Measurements from ENCODE around the gene LXN.

The LXN gene

DNA sequence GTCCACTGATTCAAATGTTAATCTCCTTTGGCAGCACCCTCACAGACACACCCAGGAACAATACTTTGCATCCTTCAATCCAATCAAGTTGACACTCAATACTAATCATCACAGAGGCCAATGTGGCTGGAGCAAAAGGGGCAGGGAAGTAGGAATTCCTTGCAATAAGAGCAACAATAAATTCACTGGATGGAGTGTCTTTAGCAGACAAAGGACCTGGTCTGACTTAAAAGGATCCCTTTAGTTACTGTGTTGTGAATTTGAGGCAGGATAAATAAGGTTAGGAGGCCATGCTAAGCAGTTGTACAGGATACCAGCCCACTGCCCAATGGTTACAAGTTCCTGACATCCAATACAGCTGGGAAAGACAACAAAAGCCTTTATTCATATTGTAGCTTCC is 40.5 kb downstream of the LXN start:
- no peaks in the 10 kb centered on the region for H3F3A ChIP-seq (ENCODE audit: insufficient read depth, low read length)
- no peaks in the 10 kb centered on the region for H3K9me3 ChIP-seq (ENCODE audit: low read length)
- no peak overlapping the region for H3K4me2 ChIP-seq (ENCODE audit: low read length)
- no peak overlapping the region for H3K27ac ChIP-seq (ENCODE audit: low read depth, low read length, poor library complexity, severe bottlenecking)
- H3K9me2 ChIP-seq (ENCODE audit: low read depth, low read length), result no peaks in the 10 kb centered on the region
- H3K4me3 ChIP-seq (ENCODE audit: low read depth, low read length, poor library complexity, severe bottlenecking), result no peak overlapping the region
- no peaks in the 10 kb centered on the region for H3K79me2 ChIP-seq (ENCODE audit: insufficient read depth, low read length)
- H2AFZ ChIP-seq (ENCODE audit: low read length), result no peak overlapping the region
- no peak overlapping the region for H3K9ac ChIP-seq (ENCODE audit: low read length)
- no peaks in the 10 kb centered on the region for H3K4me1 ChIP-seq (ENCODE audit: insufficient read depth, low read length, severe bottlenecking)
- no peaks in the 10 kb centered on the region for H3K27me3 ChIP-seq (ENCODE audit: insufficient read depth, low read length)
- no peaks in the 10 kb centered on the region for H3K36me3 ChIP-seq (ENCODE audit: insufficient read depth, low read length)
- no peaks in the 10 kb centered on the region for H4K20me1 ChIP-seq (ENCODE audit: insufficient read depth, low read length)
- TF ChIP-seq, protein P1, sequence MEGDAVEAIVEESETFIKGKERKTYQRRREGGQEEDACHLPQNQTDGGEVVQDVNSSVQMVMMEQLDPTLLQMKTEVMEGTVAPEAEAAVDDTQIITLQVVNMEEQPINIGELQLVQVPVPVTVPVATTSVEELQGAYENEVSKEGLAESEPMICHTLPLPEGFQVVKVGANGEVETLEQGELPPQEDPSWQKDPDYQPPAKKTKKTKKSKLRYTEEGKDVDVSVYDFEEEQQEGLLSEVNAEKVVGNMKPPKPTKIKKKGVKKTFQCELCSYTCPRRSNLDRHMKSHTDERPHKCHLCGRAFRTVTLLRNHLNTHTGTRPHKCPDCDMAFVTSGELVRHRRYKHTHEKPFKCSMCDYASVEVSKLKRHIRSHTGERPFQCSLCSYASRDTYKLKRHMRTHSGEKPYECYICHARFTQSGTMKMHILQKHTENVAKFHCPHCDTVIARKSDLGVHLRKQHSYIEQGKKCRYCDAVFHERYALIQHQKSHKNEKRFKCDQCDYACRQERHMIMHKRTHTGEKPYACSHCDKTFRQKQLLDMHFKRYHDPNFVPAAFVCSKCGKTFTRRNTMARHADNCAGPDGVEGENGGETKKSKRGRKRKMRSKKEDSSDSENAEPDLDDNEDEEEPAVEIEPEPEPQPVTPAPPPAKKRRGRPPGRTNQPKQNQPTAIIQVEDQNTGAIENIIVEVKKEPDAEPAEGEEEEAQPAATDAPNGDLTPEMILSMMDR (IDR thresholded peaks at IDR 0.05; ENCODE audit: low read length), result no peak
- no peak for TF ChIP-seq EZH2 (IDR thresholded peaks at IDR 0.05; ENCODE audit: borderline replicate concordance, low read length)

- no peaks in the 10 kb centered on the region for H3K9me3 ChIP-seq (ENCODE audit: low read length)
- H3K4me3 ChIP-seq (ENCODE audit: low read depth, low read length, poor library complexity, severe bottlenecking), result no peak overlapping the region
- no peak overlapping the region for H2AFZ ChIP-seq (ENCODE audit: low read length)
- no peak overlapping the region for H3K27ac ChIP-seq (ENCODE audit: low read depth, low read length, poor library complexity, severe bottlenecking)
- no peaks in the 10 kb centered on the region for H3F3A ChIP-seq (ENCODE audit: insufficient read depth, low read length)
- TF ChIP-seq EZH2 (IDR thresholded peaks at IDR 0.05; ENCODE audit: borderline replicate concordance, low read length), result no peak
- TF ChIP-seq, protein P1 (IDR thresholded peaks at IDR 0.05; ENCODE audit: low read length), result no peak
- no peaks in the 10 kb centered on the region for H3K4me1 ChIP-seq (ENCODE audit: insufficient read depth, low read length, severe bottlenecking)
- H3K36me3 ChIP-seq (ENCODE audit: insufficient read depth, low read length), result no peaks in the 10 kb centered on the region
- no peaks in the 10 kb centered on the region for H4K20me1 ChIP-seq (ENCODE audit: insufficient read depth, low read length)
- H3K79me2 ChIP-seq (ENCODE audit: insufficient read depth, low read length), result no peaks in the 10 kb centered on the region
- H3K9me2 ChIP-seq (ENCODE audit: low read depth, low read length), result no peaks in the 10 kb centered on the region
- no peaks in the 10 kb centered on the region for H3K27me3 ChIP-seq (ENCODE audit: insufficient read depth, low read length)
- no peak overlapping the region for H3K9ac ChIP-seq (ENCODE audit: low read length)
- no peak overlapping the region for H3K4me2 ChIP-seq (ENCODE audit: low read length)
Observed at GRCh38 chr3:158625881-158626280, 46.6 kb downstream of the LXN start.

- Histone ChIP-seq H3K27ac (ENCODE audit: low read depth, low read length, poor library complexity, severe bottlenecking) (no peak overlapping the region), H3K36me3 (ENCODE audit: insufficient read depth, low read length) (no peaks in the 10 kb centered on the region), H3F3A (ENCODE audit: insufficient read depth, low read length) (no peaks in the 10 kb centered on the region), H2AFZ (ENCODE audit: low read length) (no peak overlapping the region), H3K9me2 (ENCODE audit: low read depth, low read length) (no peaks in the 10 kb centered on the region), H3K4me1 (ENCODE audit: insufficient read depth, low read length, severe bottlenecking) (no peaks in the 10 kb centered on the region), H3K4me2 (ENCODE audit: low read length) (no peak overlapping the region), H3K4me3 (ENCODE audit: low read depth, low read length, poor library complexity, severe bottlenecking) (no peak overlapping the region), H4K20me1 (ENCODE audit: insufficient read depth, low read length) (no peaks in the 10 kb centered on the region), H3K27me3 (ENCODE audit: insufficient read depth, low read length) (no peaks in the 10 kb centered on the region), H3K79me2 (ENCODE audit: insufficient read depth, low read length) (no peaks in the 10 kb centered on the region), H3K9ac (ENCODE audit: low read length) (no peak overlapping the region), H3K9me3 (ENCODE audit: low read length) (peaks cover 6% of the 10 kb centered on the region; the same call in 1 of the 2 replicates)
- TF ChIP-seq, protein P1 (IDR thresholded peaks at IDR 0.05; ENCODE audit: low read length), result no peak
- no peak for TF ChIP-seq EZH2 (IDR thresholded peaks at IDR 0.05; ENCODE audit: borderline replicate concordance, low read length)
Observed at GRCh38 chr3:158617982-158618875, 54.2 kb downstream of the LXN start.
